HFFc6 (cell line): ENCODE results near the gene NPEPL1. TPM values are rescaled to one million over a fixed set of nuclear protein-coding genes. Genes with fewer than 3 reads are reported as not detected.

Experiments used
- DNase-seq: peaks from one replicate; pipeline ENCODE4 v3.0.0-alpha.2; 2018
- H3K27ac Mint-ChIP-seq: 2 replicates; pipeline ENCODE4 v1.8.0; 2020; ENCODE audit warnings: mild to moderate bottlenecking, mixed read lengths
- H3K27me3 Mint-ChIP-seq: 2 replicates; pipeline ENCODE4 v1.8.0; 2021; ENCODE audit warnings: mild to moderate bottlenecking, moderate library complexity, mixed read lengths; ENCODE audit not compliant: insufficient read depth
- H3K36me3 Mint-ChIP-seq: 2 replicates; pipeline ENCODE4 v1.8.0; 2021; ENCODE audit warnings: low read depth, mixed read lengths
- H3K4me1 Mint-ChIP-seq: 2 replicates; pipeline ENCODE4 v1.8.0; 2020; ENCODE audit warnings: low read depth, mixed read lengths
- H3K4me3 Mint-ChIP-seq: 2 replicates; pipeline ENCODE4 v1.8.0; 2020; ENCODE audit warnings: mild to moderate bottlenecking, moderate library complexity, mixed read lengths
- H3K9me3 Mint-ChIP-seq: 2 replicates; pipeline ENCODE4 v1.8.0; 2020; ENCODE audit warnings: mild to moderate bottlenecking, mixed read lengths
- total RNA-seq, 6 experiments: library from RNA; stranded (reverse); fragmentation: NEBNext Ultra II Directional; extraction: Animal tissue kit (Norgen Biotek cat#: 25700); gene quantifications; 2 replicates in 1 of 6; 3 replicates in 5 of 6; pipeline ENCODE4 v1.2.3, GENCODE V29; 2021
- TF ChIP-seq, protein P1 (sequence below): fragments of 200-600 bp; sonication (generic); IDR thresholded peaks from 2 replicates; pipeline ENCODE4 v1.5.0; 2021; ENCODE audit warnings: antibody characterized with exemption, mild to moderate bottlenecking

Gene NPEPL1
- total RNA-seq, 6 experiments from 2014 or later: 12.0 to 17.8 (median 12.6) TPM

DNA sequence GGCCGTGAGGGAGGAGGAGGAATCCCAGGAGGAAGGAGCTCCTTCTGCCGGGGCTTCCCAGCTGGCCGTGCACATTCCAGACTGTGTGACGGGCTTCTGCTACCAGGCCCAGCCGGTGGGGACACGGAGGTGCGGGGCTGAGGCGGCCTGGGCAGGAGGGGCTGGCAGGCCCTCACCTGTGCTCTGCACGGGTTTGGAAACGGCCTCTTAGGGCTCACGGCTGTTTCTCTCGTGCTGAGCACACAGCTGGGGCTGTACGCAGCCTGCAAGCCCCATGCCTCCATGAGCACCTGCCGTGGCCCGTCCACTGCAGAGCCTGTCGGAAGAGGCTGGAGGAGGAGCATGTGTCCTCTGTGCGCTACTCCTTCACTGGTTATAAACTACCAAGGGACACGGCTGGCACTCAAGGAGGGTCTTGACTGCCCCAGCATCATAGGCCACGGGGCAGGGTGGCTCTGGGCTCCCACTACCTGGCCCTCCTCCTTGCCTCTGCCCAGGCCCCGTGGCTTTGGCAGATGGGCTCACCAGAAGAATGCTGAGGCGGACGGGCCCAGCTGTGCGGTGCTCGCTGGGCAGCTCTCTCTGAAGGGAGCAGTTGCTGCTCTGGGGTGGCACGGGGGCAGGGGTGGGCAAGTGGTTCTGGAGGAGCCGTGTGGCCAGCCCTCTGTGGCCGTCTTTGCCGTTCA is 15.8 kb downstream of the NPEPL1 start:
- no peak for DNase-seq
- Mint-ChIP-seq H3K4me1 (no peaks in the 10 kb centered on the region), H3K36me3 (peaks cover 8% of the 10 kb centered on the region), H3K9me3 (no peaks in the 10 kb centered on the region), H3K27me3 (no peaks in the 10 kb centered on the region; the same call in 1 of the 2 replicates), H3K4me3 (no peak overlapping the region), H3K27ac (no peak overlapping the region)
- TF ChIP-seq, protein P1, sequence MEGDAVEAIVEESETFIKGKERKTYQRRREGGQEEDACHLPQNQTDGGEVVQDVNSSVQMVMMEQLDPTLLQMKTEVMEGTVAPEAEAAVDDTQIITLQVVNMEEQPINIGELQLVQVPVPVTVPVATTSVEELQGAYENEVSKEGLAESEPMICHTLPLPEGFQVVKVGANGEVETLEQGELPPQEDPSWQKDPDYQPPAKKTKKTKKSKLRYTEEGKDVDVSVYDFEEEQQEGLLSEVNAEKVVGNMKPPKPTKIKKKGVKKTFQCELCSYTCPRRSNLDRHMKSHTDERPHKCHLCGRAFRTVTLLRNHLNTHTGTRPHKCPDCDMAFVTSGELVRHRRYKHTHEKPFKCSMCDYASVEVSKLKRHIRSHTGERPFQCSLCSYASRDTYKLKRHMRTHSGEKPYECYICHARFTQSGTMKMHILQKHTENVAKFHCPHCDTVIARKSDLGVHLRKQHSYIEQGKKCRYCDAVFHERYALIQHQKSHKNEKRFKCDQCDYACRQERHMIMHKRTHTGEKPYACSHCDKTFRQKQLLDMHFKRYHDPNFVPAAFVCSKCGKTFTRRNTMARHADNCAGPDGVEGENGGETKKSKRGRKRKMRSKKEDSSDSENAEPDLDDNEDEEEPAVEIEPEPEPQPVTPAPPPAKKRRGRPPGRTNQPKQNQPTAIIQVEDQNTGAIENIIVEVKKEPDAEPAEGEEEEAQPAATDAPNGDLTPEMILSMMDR: no peak

DNA sequence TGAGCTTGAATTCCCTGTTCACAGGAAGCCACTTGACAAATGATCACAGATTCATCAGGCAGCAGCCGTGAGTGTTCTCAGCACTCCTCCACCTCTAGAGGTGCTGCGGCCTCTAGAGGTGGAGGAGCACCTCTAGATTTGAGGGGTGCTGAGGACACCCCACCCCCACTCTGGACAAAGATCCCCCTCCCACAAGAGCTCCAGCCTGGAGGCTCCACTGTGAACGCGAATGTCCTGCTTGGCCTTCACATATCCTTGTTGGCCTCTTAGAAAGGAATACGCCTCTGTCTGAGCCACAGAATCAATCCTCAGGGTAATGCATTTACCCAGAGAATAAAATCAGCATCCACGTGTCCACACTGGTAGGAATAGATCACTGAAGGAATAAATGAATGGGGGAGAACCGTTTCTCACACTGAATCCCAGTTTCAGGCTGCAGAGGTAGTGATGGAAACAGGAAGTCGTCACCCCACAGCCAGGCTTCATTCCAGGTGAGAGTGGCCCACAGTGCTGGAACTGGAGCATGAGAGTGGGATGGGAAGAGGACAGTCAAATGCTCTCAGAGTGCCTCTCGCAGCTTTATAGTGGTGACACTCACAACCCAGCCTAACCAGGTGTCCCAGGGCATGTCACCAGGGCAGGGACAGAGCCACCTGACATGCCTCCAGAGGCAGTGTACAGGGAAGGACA is 16.6 kb downstream of the NPEPL1 start:
- TF ChIP-seq, protein P1: no peak
- no peaks in the 10 kb centered on the region; the same call in 1 of the 2 replicates for H3K27me3 Mint-ChIP-seq
- DNase-seq: no peak
- no peaks in the 10 kb centered on the region for H3K4me1 Mint-ChIP-seq
- H3K27ac Mint-ChIP-seq: no peak overlapping the region; the same call in 1 of the 2 replicates
- H3K9me3 Mint-ChIP-seq: no peaks in the 10 kb centered on the region
- peaks cover 5% of the 10 kb centered on the region for H3K36me3 Mint-ChIP-seq
- no peak overlapping the region for H3K4me3 Mint-ChIP-seq

DNA sequence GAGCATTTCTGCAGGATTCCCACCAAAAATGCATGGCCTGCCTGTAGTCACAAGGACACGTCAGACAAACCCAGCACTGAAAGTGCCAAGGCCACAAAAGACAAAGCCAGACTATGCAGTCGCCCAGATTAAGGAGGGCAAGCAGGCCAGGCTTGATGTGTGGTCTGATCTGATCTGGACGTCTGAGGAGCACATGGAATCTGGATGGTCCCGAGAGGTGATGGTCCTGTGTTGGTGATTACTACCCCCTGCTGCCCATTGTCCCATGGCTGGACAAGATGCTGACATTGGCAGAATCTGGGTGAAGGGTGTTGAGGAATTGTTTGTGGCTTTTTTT is 17.1 kb downstream of the NPEPL1 start:
- no peaks in the 10 kb centered on the region; the same call in 1 of the 2 replicates for H3K27me3 Mint-ChIP-seq
- TF ChIP-seq, protein P1: no peak
- no peaks in the 10 kb centered on the region for H3K9me3 Mint-ChIP-seq
- peaks cover 2% of the 10 kb centered on the region for H3K36me3 Mint-ChIP-seq
- DNase-seq: no peak
- H3K4me1 Mint-ChIP-seq: no peaks in the 10 kb centered on the region
- no peak overlapping the region for H3K27ac Mint-ChIP-seq
- no peak overlapping the region for H3K4me3 Mint-ChIP-seq

DNA sequence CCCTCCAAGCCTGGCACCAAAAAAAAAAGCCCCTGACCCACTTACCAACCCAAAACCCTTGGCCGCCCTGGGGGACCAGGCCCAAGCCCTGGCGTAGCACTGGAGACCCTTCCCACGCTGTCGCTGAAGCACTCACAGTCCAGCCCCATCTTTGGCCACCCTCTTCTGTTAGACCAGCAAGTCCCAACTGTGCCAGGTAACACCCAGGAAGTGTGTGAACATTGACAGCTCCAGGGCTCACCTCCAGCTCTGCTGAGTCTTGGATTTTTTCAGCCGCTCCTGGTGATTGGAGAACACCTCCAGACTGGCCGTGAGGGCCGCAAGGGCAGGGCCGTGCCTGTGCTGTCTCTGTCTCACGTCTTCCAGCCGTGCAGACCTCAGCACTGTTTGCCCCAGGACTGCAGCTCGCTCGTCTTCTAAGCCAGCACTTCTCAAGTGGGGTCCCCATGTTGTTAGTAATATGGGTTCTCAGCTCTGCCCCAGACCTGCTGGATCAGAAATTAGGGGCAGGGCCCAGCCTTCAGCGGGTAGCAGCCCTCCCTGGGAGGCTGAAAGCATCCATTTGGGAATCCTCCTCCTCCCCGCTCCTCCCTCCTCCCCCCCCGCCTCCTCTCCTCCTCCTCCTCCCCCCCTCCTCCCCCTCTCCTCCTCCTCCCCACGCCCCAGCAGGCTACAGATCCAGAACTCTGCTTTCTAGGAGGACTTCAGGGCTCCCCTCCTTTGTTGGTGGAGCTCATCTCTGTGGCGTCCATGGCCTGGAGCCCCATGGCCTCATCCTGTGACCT is 18.1 kb downstream of the NPEPL1 start:
- Mint-ChIP-seq H3K27me3 (no peaks in the 10 kb centered on the region; the same call in 1 of the 2 replicates), H3K27ac (no peak overlapping the region), H3K4me1 (no peaks in the 10 kb centered on the region), H3K36me3 (no peaks in the 10 kb centered on the region), H3K4me3 (no peak overlapping the region), H3K9me3 (no peaks in the 10 kb centered on the region)
- TF ChIP-seq, protein P1: no peak
- no peak for DNase-seq

DNA sequence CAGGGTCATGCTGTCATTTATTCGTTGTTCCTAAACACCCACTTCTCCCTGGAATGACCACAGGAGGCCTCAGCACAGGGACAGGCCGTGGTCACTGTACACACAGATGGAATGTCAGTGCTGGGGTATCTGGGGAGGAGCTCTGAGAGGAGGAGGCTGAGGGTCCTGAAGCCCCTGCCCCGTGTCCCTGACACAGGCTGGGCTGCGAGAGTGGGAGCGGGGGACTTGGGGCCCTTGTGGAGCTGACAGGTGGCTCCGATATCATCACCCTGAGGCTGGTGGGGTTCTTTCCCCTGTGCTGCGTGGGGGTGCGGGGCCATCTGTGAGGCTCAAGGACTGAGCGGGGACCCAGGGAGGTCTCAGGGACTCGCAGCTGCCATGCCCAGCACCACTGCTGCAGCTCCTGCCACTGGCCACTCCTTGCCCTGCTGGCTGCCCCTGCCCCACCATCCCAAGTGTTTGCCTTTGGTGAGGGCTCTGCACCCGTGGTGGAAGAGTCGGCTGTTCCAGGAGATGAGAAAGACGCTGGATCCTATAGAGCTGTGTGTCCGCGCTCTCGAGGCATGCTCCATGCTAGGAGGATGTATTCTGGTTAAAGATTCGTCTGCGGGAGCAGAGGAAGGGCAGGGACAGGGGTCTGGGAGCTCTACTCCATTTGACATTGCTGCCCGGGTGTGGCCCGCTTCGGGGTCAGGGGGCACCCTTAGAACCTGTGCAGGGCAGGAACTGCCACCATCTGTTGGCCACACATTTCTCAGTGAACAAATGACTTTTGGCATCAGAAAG is 18.9 kb downstream of the NPEPL1 start:
- no peak for DNase-seq
- H3K4me1 Mint-ChIP-seq: no peaks in the 10 kb centered on the region
- H3K36me3 Mint-ChIP-seq: no peaks in the 10 kb centered on the region
- no peak overlapping the region for H3K27ac Mint-ChIP-seq
- H3K9me3 Mint-ChIP-seq: no peaks in the 10 kb centered on the region
- no peak overlapping the region for H3K4me3 Mint-ChIP-seq
- no peaks in the 10 kb centered on the region; the same call in 1 of the 2 replicates for H3K27me3 Mint-ChIP-seq
- TF ChIP-seq, protein P1: no peak
